Heart left ventricle (tissue), 13 donors: Measurements from ENCODE around the gene FCGR1A.
"Not testable (repeated sequence)": the region's sequence is repeated elsewhere in the genome, so short reads cannot be mapped to it uniquely, and the experiment has no call there.

Experiments
- CTCF ChIP-seq, 12 donors: fragments of 200-600 bp; sonication (generic) in 4 of 12; IDR thresholded peaks; one replicate each; pipeline versions ENCODE4 v1.5.0 to v1.8.0; 2018 to 2022; ENCODE audit warnings: antibody characterized with exemption in 12 of 12, mild to moderate bottlenecking in 5 of 12
- POLR2A ChIP-seq, 2 donors: fragments of 450-650 bp; IDR thresholded peaks; one replicate each; pipeline ENCODE4 v1.6.1; 2017; ENCODE audit warnings: antibody characterized with exemption in 2 of 2, mild to moderate bottlenecking in 2 of 2, moderate library complexity in 2 of 2
- donor health status: ischemic (EF 13 %, LVEDD 7.1; RV severe dilation, severe dysfunction).
- donor health status: DM: no; HTN: yes; CAD: no.
- donor health status: DM: no; HTN: no; CAD: no.
- donor health status: ischemic (EF 25% LVEDD 6.9; RV normal size, moderate dysfunction).
- donor health status: ischemic (EF 25% LVEDD 5.7; RV mildly dilated, moderate dysfunction).
- donor health status: ischemic (EF 35%, LVEDD 5.7; RV mildly dilated, moderate dysfunction).
- donor health status: nonischemic (EF 11% LVEDD 7.7; RV severe dilation, severe dysfunction).
- donor health status: DM: yes; HTN: yes; CAD: no.
- donor health status: PGD.
- donor health status: ischemic (EF 29% LVEDD 5.4; RV normal size, mild dysfunction).
- donor health status: nonischemic (EF 23%, LVEDD 6.1; RV moderate dilation, normal function).

DNA sequence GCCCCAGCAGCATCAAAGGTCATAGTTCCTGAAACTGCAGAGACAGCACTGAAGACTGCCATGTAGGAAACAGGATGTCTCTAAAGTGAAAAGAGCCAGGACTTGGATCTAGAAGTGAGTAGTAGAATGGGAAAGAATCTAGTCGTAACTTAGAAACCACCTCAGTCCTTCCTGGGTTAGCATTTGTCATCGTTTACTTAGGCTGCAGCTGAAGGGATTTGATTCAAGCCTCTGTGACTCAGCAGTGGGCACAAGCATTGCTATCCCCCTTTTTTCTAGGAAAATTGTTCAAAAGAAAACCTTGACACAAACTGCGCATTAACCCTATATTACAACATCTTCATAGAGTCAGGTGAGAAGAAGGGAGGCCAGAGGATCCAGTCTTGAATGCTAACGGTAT lies 11.8 kb upstream of the FCGR1A start:
- TF ChIP-seq CTCF, POLR2A (IDR thresholded peaks at IDR 0.05): not testable (repeated sequence)
